Kasumi-1 (cell line): Measurements from ENCODE around the gene PPIP5K2.
A peak's percentile ranks its signal among the peaks of the same experiment; 100 is the strongest.

Experiments used
- DNase-seq, 2 experiments: peaks; one replicate each; lab custom pipeline; 2025; lab: John Stamatoyannopoulos, UW

The PPIP5K2 gene

DNA sequence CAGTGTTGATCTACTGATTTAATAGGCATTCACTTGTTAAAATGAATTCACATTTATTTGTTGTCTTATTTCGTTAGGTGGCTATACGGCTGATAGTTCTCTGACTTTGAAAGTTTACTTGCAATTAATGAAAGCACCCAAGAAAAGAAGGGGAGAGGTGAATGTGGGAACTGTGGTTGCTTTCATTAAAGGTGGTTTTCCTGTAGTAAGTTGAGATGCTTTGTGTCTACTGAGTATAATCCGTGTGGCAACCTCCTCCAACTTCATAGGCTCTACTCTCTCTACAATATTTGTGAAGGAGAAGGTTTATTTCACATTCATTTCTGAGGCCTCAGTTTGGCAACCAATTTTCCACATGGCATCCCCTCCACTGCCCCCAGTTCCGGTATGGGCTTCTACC lies 125.7 kb downstream of the PPIP5K2 start:
- no peak for DNase-seq

DNA sequence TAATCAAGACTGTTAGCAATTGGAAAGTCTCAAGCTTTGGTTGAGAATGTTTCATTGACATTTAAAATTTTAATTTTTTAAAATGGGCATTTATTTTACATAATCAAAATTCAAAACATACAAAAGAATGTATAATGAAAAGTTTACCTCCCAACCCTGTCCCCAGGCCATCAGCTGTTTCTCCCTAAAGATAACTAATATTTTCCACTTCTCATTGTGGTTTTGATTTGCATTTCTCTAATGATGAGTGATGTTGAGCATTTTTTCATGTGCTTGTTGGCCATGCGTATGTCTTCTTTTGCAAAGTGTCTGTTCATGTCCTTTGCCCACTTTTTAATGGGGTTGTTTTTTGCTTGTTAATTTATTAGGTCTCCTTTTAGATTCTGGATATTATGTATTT lies 127.0 kb downstream of the PPIP5K2 start:
- DNase-seq, result no peak

DNA sequence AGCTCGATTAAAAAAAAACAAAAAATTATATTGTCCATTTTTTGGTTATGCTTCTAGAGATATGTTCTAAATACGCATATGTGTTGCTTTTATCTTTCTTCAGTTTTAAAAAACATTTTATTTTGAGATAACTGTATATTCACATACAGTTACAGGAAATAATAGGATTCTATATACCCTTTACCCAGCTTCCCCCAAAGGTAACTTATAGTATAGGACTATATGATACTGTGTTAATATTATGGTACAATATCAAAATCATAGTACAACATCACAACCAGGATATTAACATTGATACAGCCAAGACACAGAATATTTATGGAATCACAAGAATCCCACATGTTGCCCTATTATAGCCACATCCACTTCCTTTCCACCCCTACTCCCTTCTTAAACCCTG lies 129.0 kb downstream of the PPIP5K2 start:
- no peak for DNase-seq

DNA sequence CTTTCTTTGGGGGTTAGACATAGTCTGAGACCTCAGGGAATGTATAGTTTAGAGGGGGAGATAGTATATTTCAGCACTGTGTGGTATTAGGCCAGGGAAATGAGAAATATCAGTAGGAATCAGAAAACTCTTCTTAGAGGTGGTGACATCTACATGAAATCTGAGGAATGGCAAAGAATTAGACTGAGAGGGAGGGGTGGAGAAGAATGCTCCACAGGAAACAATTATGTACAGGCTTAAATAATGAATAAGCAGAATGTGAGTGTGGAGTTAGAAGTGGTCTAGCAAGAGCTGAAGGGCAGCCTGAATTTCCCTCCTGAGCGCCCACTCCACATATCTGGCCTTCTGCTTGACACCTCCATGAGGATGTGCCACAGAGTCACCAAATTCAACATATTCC lies 134.8 kb downstream of the PPIP5K2 start:
- no peak for DNase-seq

DNA sequence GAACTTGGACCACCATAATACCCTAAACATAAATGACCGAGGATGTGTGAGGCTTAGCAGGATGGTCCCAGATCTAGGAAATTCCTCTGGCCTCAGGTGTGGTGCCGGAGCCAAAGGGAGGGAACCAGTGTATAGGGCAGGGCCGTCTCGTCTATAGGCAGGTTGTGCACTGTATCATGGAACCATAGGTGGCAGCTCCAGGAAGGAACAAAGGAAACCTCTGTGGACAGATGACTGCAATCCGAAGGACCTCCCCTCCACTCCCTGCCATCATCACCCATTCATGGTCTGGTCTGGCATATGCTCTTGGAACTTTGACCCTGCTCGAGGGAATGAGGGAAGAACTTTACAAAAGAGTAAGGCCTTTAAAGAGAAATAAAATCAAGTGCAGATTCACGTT lies 135.6 kb downstream of the PPIP5K2 start:
- DNase-seq, result no peak

DNA sequence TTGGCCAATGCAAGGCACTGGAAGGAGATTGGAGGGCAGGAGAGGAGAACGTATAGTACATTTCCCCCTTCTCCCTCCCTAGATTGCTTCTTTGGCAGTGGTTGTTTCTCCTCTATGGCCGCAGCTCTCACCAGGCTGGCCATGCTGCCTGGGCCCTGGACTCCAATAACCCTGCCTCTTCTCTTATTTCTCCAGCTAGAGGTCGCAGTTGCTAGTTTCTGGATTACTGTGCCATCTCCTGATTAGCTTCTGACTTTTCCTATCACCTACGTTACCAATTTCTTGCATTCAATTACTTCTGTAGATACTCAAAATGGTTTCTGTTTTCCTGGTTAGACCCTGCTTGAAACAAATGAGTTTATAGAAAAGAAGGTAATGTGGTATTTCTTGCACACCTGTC lies 136.1 kb downstream of the PPIP5K2 start:
- no peak for DNase-seq

DNA sequence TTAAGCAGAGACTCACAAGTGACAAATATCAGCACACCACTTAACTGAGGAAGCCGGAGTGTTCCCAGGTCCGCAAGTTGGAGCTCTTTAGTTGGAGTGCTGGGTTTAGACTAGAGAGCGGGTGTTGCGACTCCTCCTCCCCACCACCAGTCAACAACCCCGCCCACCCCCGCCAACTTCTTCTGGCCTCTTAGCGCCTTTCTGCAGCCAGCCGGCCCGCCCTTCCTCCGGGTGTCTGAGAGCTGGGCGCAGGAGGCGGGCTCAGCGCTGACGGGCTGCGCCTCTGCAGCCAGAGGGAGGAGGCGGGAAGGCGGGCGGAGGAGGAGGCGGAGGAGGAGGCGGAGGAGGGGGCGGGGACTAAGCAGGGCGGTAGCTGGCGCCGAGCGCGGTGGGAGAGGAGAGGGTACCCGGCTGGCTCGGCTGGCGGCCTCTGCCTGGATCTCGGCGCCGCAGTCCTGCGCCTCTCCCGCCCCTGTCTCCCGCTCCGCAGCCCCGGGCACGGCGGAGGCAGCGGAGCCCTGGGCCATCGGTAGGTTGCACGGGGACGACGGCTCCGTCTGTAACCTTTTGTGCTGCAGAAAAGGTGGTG lies 138.4 kb downstream of the PPIP5K2 start, which contains the start of gene MACIR:
MACIR (plus strand) TSS at position 396 of the 589 bp plus-strand sequence. CDS start 17,157 bp downstream, outside the sequence.
- DNase-seq, result peak; percentile 97

DNA sequence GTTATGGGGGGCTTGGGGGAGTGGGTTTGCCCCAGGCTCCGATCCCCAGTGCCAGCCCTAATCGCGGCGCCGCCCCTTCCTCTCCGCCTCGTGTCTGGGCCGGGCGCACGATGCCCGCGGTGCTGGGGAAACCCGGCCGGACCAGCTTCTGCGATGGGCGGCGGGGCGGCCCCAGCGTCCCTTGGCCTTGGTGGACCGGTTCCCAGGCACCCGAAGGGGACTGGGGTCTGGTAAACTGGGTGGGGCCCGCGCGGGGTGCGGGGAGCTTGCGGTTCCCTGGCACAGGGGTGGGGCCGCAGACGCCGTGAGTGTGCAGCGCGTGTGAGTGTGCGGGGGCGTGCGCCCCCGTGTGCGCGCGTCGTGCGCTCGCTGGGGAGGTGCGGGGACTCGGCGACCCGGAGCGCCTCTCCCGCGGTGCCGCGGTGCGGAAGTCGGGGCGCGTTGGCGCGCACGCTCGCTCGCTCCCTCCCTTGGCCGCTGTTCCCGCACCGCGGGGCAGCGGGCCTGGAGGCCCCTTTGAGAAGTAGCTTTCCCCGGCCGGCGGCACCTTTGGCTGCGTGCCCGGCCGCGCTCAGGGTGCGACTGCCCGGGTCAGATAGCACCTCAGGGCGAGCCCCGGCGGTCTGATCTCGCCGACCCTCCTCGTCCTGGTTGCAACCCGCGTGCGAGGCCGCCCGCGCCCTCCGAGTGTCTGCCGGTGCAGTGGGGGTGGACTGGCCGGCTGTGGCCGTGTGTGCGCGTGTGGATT lies 139.0 kb downstream of the PPIP5K2 start:
- DNase-seq, result peak; percentile 58 to 68

DNA sequence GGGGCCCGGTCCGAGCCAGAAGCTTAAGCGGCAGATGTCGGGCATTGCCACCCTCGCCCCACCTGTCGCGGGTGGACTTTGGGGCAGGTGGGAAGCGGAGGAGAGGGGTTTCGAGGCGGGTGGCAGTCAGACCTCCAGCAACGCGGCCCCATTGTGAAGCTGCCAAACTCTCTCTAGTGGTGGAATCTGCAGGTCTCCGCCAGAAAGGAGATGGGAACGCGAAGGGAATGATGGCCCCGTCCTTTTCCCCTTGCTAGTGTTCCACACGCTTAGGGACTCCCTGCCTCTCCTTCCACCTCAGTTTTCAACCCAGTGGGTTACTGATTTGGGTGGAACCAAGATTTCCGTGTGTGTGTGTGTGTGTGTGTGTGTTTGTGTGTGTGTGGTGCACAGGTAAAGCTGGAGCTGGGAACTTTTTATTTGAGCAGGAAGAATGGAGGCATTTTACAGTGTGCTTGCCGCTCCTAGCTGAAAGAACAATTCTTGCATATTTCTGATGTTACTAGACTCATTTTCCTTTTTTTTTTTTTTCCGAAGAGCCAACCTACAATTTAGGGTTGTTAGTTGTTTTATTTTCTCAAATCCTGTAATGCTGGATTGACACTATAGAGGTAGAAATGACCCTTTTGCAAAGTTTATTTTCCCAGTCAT lies 139.7 kb downstream of the PPIP5K2 start:
- DNase-seq, result peak; percentile 46 to 57

DNA sequence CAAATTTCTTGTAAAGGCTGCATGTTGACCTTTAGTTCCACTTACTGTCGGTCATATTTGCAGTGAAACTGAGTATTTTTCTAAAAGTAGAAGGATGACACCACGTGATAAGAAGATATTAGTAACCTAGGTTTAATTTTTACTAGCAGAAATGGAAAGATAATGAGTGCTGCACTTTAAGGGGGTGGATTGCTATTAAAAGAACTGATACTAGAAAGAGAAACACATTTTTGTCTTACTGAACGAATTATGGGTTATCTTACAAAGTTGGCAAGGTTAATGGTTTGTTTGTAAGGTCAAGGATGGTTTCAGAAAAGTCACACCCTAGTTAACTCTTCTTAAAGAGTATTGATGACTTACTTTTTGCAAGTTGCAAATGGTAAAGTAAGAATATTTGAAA lies 140.8 kb downstream of the PPIP5K2 start:
- no peak for DNase-seq
